ENCODE data around the gene PTRHD1. TPM values are rescaled to one million over a fixed set of nuclear protein-coding genes. Genes with fewer than 3 reads are reported as not detected.

Gene PTRHD1
- total and polyA plus RNA-seq, 2 of the 8 experiments (the other 6 are each of a cell fraction or from before 2014, with no cell fraction given), result 46.2 to 91.9 TPM

- no peak overlapping the region for H2BK5ac ChIP-seq (ENCODE audit: low read depth, low read length)
Observed at GRCh38 chr2:24768601-24769000, 24.6 kb downstream of the PTRHD1 start.

More at GRCh38 chr2:24768601-24769000, 24.6 kb downstream of the PTRHD1 start:
- H3K27me3 ChIP-seq (replicated peaks in 1 of 4; ENCODE audit: control insufficient read depth in 3 of 4, extremely low read depth in 1 of 4, insufficient read depth in 3 of 4, low read length in 3 of 4), result no peaks in the 10 kb centered on the region
- no peak overlapping the region for H3K56ac ChIP-seq (replicated peaks; ENCODE audit: insufficient read length, low read depth, low read length)
- no peaks in the 10 kb centered on the region; a peak in 3 of 7 replicates for H3K4me1 ChIP-seq (replicated peaks in 1 of 4; ENCODE audit: control insufficient read depth in 3 of 4, insufficient read depth in 4 of 4, low read length in 3 of 4)
- DNase-seq (ENCODE audit: low read depth in 1 of 2, low spot score in 2 of 2) (no peak), FAIRE-seq (no peak)
- H3K14ac ChIP-seq (ENCODE audit: insufficient read length), result no peak overlapping the region
- no peak overlapping the region for H2BK20ac ChIP-seq (ENCODE audit: low read length)
- no peaks in the 10 kb centered on the region for H4K20me1 ChIP-seq (replicated peaks in 1 of 2; ENCODE audit: control insufficient read depth in 1 of 2, insufficient read depth in 2 of 2, low read length in 2 of 2)
- WGBS, 2 experiments (ENCODE audit: extremely low coverage in 1 of 2, insufficient coverage in 1 of 2, insufficient read length in 1 of 2, insufficient replicate concordance in 2 of 2, low coverage in 1 of 2, low lambda C conversion rate in 2 of 2, missing lambda C conversion rate in 1 of 2), result 84% methylated on average over 7 of the region's 7 CpGs; no CpG with 5 or more reads in 1 of the 2 experiments
- H2BK120ac ChIP-seq (replicated peaks; ENCODE audit: low read depth, low read length), result no peak overlapping the region
- H4K5ac ChIP-seq (ENCODE audit: insufficient read length, low read depth, low read length), result no peak overlapping the region
- ChIA-PET POLR2A (ENCODE audit: partially characterized antibody) (interaction anchor here (1.4 to 1.8 kb wide), 2 partner anchors 9 to 24 kb away, joined by 3 to 5 read pairs; partner anchors contain the start of genes CENPO and PTRHD1), CTCF (ENCODE audit: partially characterized antibody) (interaction anchor here (0.6 kb wide), 1 partner anchor 34 kb away, joined by 4 read pairs; no protein-coding TSS in a partner anchor)
- H3K79me1 ChIP-seq (ENCODE audit: low read depth, low read length), result no peaks in the 10 kb centered on the region
- no peak overlapping the region for H4K91ac ChIP-seq (replicated peaks; ENCODE audit: insufficient read length, low read length)
- H3K23me2 ChIP-seq (ENCODE audit: low read depth, low read length), result no peaks in the 10 kb centered on the region; the same call in 1 of the 2 replicates
- H4K8ac ChIP-seq (ENCODE audit: extremely low read depth, insufficient read depth, low read length), result no peak overlapping the region
- no peak overlapping the region for H3K18ac ChIP-seq (ENCODE audit: extremely low read depth, low read length)
- no peak overlapping the region for H2AK5ac ChIP-seq (ENCODE audit: low read depth, low read length)
- H3K9ac ChIP-seq (replicated peaks in 1 of 4; ENCODE audit: extremely low read depth in 1 of 4, low read depth in 3 of 4, low read length in 3 of 4), result no peak overlapping the region
- no peaks in the 10 kb centered on the region for H3K9me3 ChIP-seq (ENCODE audit: insufficient read depth in 2 of 2, low read depth in 1 of 2, low read length in 1 of 2)
- no peak overlapping the region for H3K23ac ChIP-seq (ENCODE audit: insufficient read length)
- no peaks in the 10 kb centered on the region for H3K79me2 ChIP-seq (ENCODE audit: control insufficient read depth in 1 of 2, insufficient read depth in 2 of 2, low read length in 2 of 2)
- no peak overlapping the region for H2AFZ ChIP-seq (ENCODE audit: low read length)
- H3K36me3 ChIP-seq (ENCODE audit: control insufficient read depth in 2 of 4, insufficient read depth in 4 of 4, low read length in 3 of 4), result peaks cover 0 to 3% (median 0%) of the 10 kb centered on the region in 4 experiments; a peak in 1 of 8 replicates
- H3K4me2 ChIP-seq (ENCODE audit: insufficient read depth in 1 of 2, low read depth in 2 of 2, low read length in 2 of 2), result no peak overlapping the region
- H3K27ac ChIP-seq (ENCODE audit: low read depth, low read length), result no peak overlapping the region
- no peak overlapping the region for H3K4me3 ChIP-seq (ENCODE audit: extremely low read depth in 1 of 4, insufficient read depth in 2 of 4, low read depth in 3 of 4, low read length in 4 of 4)
- H2BK15ac ChIP-seq (ENCODE audit: low read length), result no peak overlapping the region
- no peak overlapping the region for H3K4ac ChIP-seq (replicated peaks; ENCODE audit: insufficient read length, low read depth, low read length)
- H2BK12ac ChIP-seq (ENCODE audit: low read depth, low read length), result no peak overlapping the region
- no peak for TF ChIP-seq TAF7 (optimal IDR thresholded peaks at IDR 0.05; ENCODE audit: borderline replicate concordance, low read depth, low read length)
- TF ChIP-seq KDM5A (IDR thresholded peaks at IDR 0.05; ENCODE audit: low read length), result no peak
- TF ChIP-seq RBBP5 (IDR thresholded peaks at IDR 0.05; ENCODE audit: borderline replicate concordance, low read depth, low read length), result no peak
- TF ChIP-seq KDM4A (IDR thresholded peaks at IDR 0.05; ENCODE audit: low read depth, low read length, severe bottlenecking), result no peak
- TF ChIP-seq TEAD4 (IDR thresholded peaks at IDR 0.05; ENCODE audit: low read depth, low read length), result no peak
- no peak for TF ChIP-seq RXRA (IDR thresholded peaks at IDR 0.05; ENCODE audit: insufficient read depth, low read depth, low read length)
- no peak for TF ChIP-seq BACH1 (IDR thresholded peaks at IDR 0.05; ENCODE audit: low read length)
- no peak for TF ChIP-seq ATF2 (IDR thresholded peaks at IDR 0.05; ENCODE audit: low read length)
